B cell (primary cell): ENCODE results near the gene TNP2. TPM values are rescaled to one million over a fixed set of nuclear protein-coding genes. Genes with fewer than 3 reads are reported as not detected.

ENCODE experiments used
- ATAC-seq: fragments of 200-7000 bp; cut with Tn5 transposase; one replicate; pipeline ENCODE4 v1.10.0; 2021; ENCODE audit warnings: low read depth, mild to moderate bottlenecking, moderate number of reproducible peaks, moderate library complexity
- CTCF ChIA-PET: fragments of 350-600 bp; sonication (Branson Sonifier 250); formaldehyde crosslinking; loops from one replicate; lab custom pipeline; 2021; ENCODE audit warnings: antibody characterized with exemption, inconsistent platforms; lab: Charles Lee
- POLR2A ChIA-PET: fragments of 350-600 bp; sonication (Branson Sonifier 250); formaldehyde crosslinking; loops from one replicate; lab custom pipeline; 2021; ENCODE audit warnings: antibody characterized with exemption; lab: Charles Lee
- DNase-seq: peaks from one replicate; pipeline ENCODE4 v3.0.0; 2013
- H2AFZ ChIP-seq: 2 replicates; pipeline ENCODE4 v1.6.1; 2012; ENCODE audit warnings: mild to moderate bottlenecking, low read depth, low read length; ENCODE audit not compliant: insufficient read depth, poor library complexity, severe bottlenecking
- H3K27ac ChIP-seq, 2 donors: 1 replicate in 1 of 2; 2 replicates in 1 of 2; pipeline ENCODE4 v1.5.1; 2012 to 2013; ENCODE audit warnings: low read length in 2 of 2, mild to moderate bottlenecking in 2 of 2, moderate library complexity in 1 of 2
- H3K27me3 ChIP-seq, 4 experiments: fragments of 200-600 bp in 1 of 4; sonication (generic) in 1 of 4; replicated peaks in 1 of 4; 1 replicate in 2 of 4; 2 replicates in 2 of 4; pipeline versions ENCODE4 v1.6.1 to v1.7.0; 2013 to 2016; ENCODE audit warnings: low read length in 3 of 4, mild to moderate bottlenecking in 2 of 4, mixed read lengths in 1 of 4, moderate library complexity in 1 of 4; ENCODE audit not compliant: insufficient read depth in 4 of 4, control insufficient read depth in 3 of 4; ENCODE audit errors: control extremely low read depth in 1 of 4
- H3K36me3 ChIP-seq, 2 experiments: replicated peaks in 1 of 2; 1 replicate in 1 of 2; 2 replicates in 1 of 2; pipeline versions ENCODE4 v1.6.1 to v1.7.1; 2013; ENCODE audit warnings: low read length in 1 of 2; ENCODE audit not compliant: insufficient read depth in 2 of 2, control insufficient read depth in 1 of 2; ENCODE audit errors: control extremely low read depth in 1 of 2, extremely low read depth in 1 of 2
- H3K4me1 ChIP-seq, 2 donors: fragments of 200-600 bp in 1 of 2; sonication (generic) in 1 of 2; 1 replicate in 1 of 2; 2 replicates in 1 of 2; pipeline versions ENCODE4 v1.5.1 to v1.6.1; 2013 to 2017; ENCODE audit warnings: low read length in 2 of 2; ENCODE audit not compliant: control insufficient read depth in 2 of 2, insufficient read depth in 2 of 2
- H3K4me2 ChIP-seq: replicated peaks from 2 replicates; pipeline ENCODE3; 2012; ENCODE audit warnings: mild to moderate bottlenecking, low read depth, low read length; ENCODE audit not compliant: poor library complexity, severe bottlenecking
- H3K4me3 ChIP-seq, 5 experiments: fragments of 200-600 bp in 1 of 5; sonication (generic) in 1 of 5; 1 replicate in 3 of 5; 2 replicates in 2 of 5; pipeline versions ENCODE4 v1.5.1 to v1.7.0; 2011 to 2016; ENCODE audit warnings: low read length in 4 of 5, mild to moderate bottlenecking in 4 of 5, low read depth in 2 of 5, control low read depth in 1 of 5, moderate library complexity in 1 of 5; ENCODE audit not compliant: insufficient read depth in 1 of 5; ENCODE audit errors: control extremely low read depth in 1 of 5, extremely low read depth in 1 of 5
- H3K79me2 ChIP-seq: fragments of 200-600 bp; sonication (generic); one replicate; pipeline ENCODE4 v1.6.0; 2016; ENCODE audit warnings: low read length; ENCODE audit not compliant: control insufficient read depth, insufficient read depth
- H3K9ac ChIP-seq: fragments of 200-600 bp; sonication (generic); 2 replicates; pipeline ENCODE4 v1.6.1; 2017; ENCODE audit warnings: mild to moderate bottlenecking, low read length, moderate library complexity
- H3K9me3 ChIP-seq, 3 donors: one replicate each; pipeline versions ENCODE4 v1.6.1 to v1.7.1; 2013; ENCODE audit warnings: low read length in 2 of 3; ENCODE audit not compliant: control insufficient read depth in 2 of 3, insufficient read depth in 1 of 3; ENCODE audit errors: control extremely low read depth in 1 of 3
- H4K20me1 ChIP-seq: 2 replicates; pipeline ENCODE4 v1.6.0; 2012; ENCODE audit warnings: mild to moderate bottlenecking, low read length; ENCODE audit not compliant: insufficient read depth, control insufficient read depth, poor library complexity, severe bottlenecking
- H3K27ac Mint-ChIP-seq: one replicate; pipeline ENCODE4 v1.8.0; 2021; ENCODE audit warnings: mixed read lengths
- H3K27me3 Mint-ChIP-seq: one replicate; pipeline ENCODE4 v1.8.0; 2021; ENCODE audit warnings: mixed read lengths
- H3K4me1 Mint-ChIP-seq: one replicate; pipeline ENCODE4 v1.8.0; 2021; ENCODE audit warnings: mixed read lengths
- H3K4me3 Mint-ChIP-seq: one replicate; pipeline ENCODE4 v1.8.0; 2021; ENCODE audit warnings: mixed read lengths
- H3K9me3 Mint-ChIP-seq: one replicate; pipeline ENCODE4 v1.8.0; 2022; ENCODE audit warnings: mixed read lengths; ENCODE audit not compliant: insufficient read depth
- EZH2 ChIP-seq: IDR thresholded peaks from 2 replicates; pipeline ENCODE4 v1.6.1; 2012; ENCODE audit warnings: borderline replicate concordance, low read depth, mild to moderate bottlenecking, moderate library complexity, low read length; ENCODE audit not compliant: insufficient read depth, poor library complexity, severe bottlenecking
- WGBS: methylation state at CpG from one replicate; pipeline ENCODE4 v1.1.5; 2013; ENCODE audit warnings: missing lambda C conversion rate; ENCODE audit not compliant: insufficient coverage; 5-methylcytosine and 5-hydroxymethylcytosine counted together
- intact Hi-C: fragments of 100-400 bp; cut with micrococcal nuclease; formaldehyde crosslinking; loops from one replicate; pipeline ENCODE4 v1.10.0; 2022
- polyA plus RNA-seq: library from polyadenylated mRNA; depleted of rRNA; stranded (reverse); fragments of >200 nt; gene quantifications from 2 replicates; pipeline ENCODE4 v1.2.3, GENCODE V29; 2012
- total RNA-seq, 2 donors: library from RNA; stranded (reverse); fragments of 120-200 nt in 1 of 2; gene quantifications; 1 replicate in 1 of 2; 2 replicates in 1 of 2; pipeline versions ENCODE4 v1.2.3 to v1.2.4, GENCODE V29; 2013 to 2022
- TF ChIP-seq, protein P1 (sequence below): fragments of 200-600 bp; IDR thresholded peaks from one replicate; pipeline ENCODE4 v1.8.0; 2022; ENCODE audit warnings: antibody characterized with exemption, mild to moderate bottlenecking

Gene TNP2
- total and polyA plus RNA-seq, 2 donors (not counting 1 experiment from before 2014, with no cell fraction given) = not detected

DNA sequence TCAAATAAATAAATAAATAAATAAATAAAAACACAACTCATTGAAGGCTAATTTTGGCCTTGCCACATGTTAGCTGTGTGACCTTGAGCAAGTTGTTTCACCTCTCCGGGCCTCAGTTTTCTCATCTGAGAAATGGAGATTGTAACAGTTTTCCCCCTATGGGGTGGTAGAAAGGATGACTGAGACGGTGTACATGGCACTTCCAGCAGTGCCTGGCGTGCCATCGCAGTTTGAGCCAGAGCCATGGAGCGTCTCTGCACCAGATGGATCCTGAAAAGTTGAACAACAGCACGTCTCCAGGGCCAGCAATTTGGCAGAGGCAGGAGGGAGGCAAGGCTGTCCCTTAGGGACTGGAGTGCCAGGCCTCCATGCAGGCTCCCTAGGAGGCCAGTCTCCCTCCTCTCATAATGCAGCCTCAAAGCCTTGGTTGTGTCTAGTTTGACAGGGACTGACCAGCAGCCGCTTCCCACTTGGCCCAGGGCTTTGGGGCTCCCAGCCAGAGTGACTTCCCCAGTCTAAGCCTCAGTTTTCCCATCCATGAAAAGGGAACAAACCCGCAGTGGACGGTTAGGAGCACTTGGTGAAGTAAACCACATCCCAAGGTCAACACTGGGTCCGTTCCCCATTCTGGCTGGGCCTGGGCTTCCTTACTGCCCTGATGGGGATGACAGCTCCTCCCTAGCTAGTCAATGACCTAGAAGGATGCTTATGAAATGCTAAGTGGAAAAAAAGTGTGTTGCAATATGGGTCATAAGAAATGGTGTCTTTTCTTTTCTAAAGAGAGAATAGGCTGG is 32.5 kb downstream of the TNP2 start:
- H3K27ac Mint-ChIP-seq = no peak overlapping the region
- H3K9me3 ChIP-seq = no peaks in the 10 kb centered on the region
- no peak overlapping the region for H3K4me2 ChIP-seq
- no peaks in the 10 kb centered on the region for H3K27me3 ChIP-seq
- no peaks in the 10 kb centered on the region for H3K9me3 Mint-ChIP-seq
- H3K27me3 Mint-ChIP-seq = no peaks in the 10 kb centered on the region
- no peak overlapping the region for H3K4me3 ChIP-seq
- no peak overlapping the region for H3K27ac ChIP-seq
- H3K36me3 ChIP-seq = no peaks in the 10 kb centered on the region
- no peak overlapping the region for H3K4me3 Mint-ChIP-seq
- no peaks in the 10 kb centered on the region for H4K20me1 ChIP-seq
- intact Hi-C loops = no loop called here
- peaks cover 19 to 24% of the 10 kb centered on the region in 2 donors for H3K4me1 ChIP-seq
- peaks cover 25% of the 10 kb centered on the region for H3K4me1 Mint-ChIP-seq
- H3K79me2 ChIP-seq = no peaks in the 10 kb centered on the region
- H2AFZ ChIP-seq = no peak overlapping the region
- no peak overlapping the region for H3K9ac ChIP-seq
- ChIA-PET CTCF (interaction anchor here (0.6 to 1.3 kb wide), 3 partner anchors 18 to 271 kb away, joined by 3 to 4 read pairs (median 4); no protein-coding TSS in a partner anchor), POLR2A (no interaction called here)
- ATAC-seq (no peak), DNase-seq (no peak)
- TF ChIP-seq, protein P1, sequence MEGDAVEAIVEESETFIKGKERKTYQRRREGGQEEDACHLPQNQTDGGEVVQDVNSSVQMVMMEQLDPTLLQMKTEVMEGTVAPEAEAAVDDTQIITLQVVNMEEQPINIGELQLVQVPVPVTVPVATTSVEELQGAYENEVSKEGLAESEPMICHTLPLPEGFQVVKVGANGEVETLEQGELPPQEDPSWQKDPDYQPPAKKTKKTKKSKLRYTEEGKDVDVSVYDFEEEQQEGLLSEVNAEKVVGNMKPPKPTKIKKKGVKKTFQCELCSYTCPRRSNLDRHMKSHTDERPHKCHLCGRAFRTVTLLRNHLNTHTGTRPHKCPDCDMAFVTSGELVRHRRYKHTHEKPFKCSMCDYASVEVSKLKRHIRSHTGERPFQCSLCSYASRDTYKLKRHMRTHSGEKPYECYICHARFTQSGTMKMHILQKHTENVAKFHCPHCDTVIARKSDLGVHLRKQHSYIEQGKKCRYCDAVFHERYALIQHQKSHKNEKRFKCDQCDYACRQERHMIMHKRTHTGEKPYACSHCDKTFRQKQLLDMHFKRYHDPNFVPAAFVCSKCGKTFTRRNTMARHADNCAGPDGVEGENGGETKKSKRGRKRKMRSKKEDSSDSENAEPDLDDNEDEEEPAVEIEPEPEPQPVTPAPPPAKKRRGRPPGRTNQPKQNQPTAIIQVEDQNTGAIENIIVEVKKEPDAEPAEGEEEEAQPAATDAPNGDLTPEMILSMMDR = no peak
- TF ChIP-seq EZH2 = no peak
- 98% methylated on average over 8 of the region's 10 CpGs for WGBS

DNA sequence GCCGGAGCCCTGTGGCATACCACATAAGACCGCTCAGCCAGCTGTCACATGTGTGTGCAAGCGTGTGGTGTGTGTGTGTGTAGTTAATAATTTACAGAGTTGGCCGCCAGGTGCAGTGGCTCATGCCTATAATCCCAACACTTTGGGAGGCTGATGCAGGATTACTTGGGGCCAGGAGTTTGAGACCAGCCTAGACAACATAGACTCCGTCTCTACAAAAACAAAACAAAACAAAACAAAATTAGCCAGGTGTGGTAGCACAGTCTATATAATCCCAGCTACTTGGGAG is 33.5 kb downstream of the TNP2 start:
- Histone ChIP-seq H3K9me3 (no peaks in the 10 kb centered on the region), H2AFZ (no peak overlapping the region), H3K27me3 (no peaks in the 10 kb centered on the region), H3K4me3 (no peak overlapping the region), H3K36me3 (no peaks in the 10 kb centered on the region), H3K27ac (no peak overlapping the region), H4K20me1 (no peaks in the 10 kb centered on the region), H3K9ac (no peak overlapping the region), H3K4me1 (peaks cover 18 to 21% of the 10 kb centered on the region in 2 donors), H3K4me2 (no peak overlapping the region), H3K79me2 (no peaks in the 10 kb centered on the region)
- Mint-ChIP-seq H3K27ac (no peak overlapping the region), H3K9me3 (no peaks in the 10 kb centered on the region), H3K4me1 (peaks cover 30% of the 10 kb centered on the region), H3K4me3 (no peak overlapping the region), H3K27me3 (no peaks in the 10 kb centered on the region)
- TF ChIP-seq EZH2 = no peak
- TF ChIP-seq, protein P1 = no peak
- CTCF ChIA-PET = interaction anchor here (1.3 kb wide), 1 partner anchor 19 kb away, joined by 3 read pairs; no protein-coding TSS in a partner anchor
- POLR2A ChIA-PET = interaction anchor here (0.6 kb wide), 1 partner anchor 9 kb away, joined by 4 read pairs; no protein-coding TSS in a partner anchor
- intact Hi-C loops = no loop called here
- ATAC-seq = no peak
- 21% methylated on average over 3 of the region's 5 CpGs for WGBS
- DNase-seq = no peak
